Endothelial cell of umbilical vein (primary cell): ENCODE results near the gene CORO7.

ENCODE experiments used
- CTCF ChIP-seq, 2 donors: IDR thresholded peaks; 1 replicate in 1 of 2; 2 replicates in 1 of 2; pipeline ENCODE4 v1.5.1; 2011; ENCODE audit warnings: low read length in 2 of 2, mild to moderate bottlenecking in 2 of 2, moderate library complexity in 2 of 2, control low read depth in 1 of 2, inconsistent platforms in 1 of 2, low read depth in 1 of 2; ENCODE audit not compliant: insufficient read depth in 1 of 2; ENCODE audit errors: extremely low read depth in 1 of 2
- EZH2 ChIP-seq: IDR thresholded peaks from 2 replicates; pipeline ENCODE4 v1.6.1; 2012; ENCODE audit warnings: borderline replicate concordance, low read depth, mild to moderate bottlenecking, moderate library complexity, low read length, inconsistent platforms; ENCODE audit not compliant: severe bottlenecking
- FOS ChIP-seq: IDR thresholded peaks from 2 replicates; pipeline ENCODE4 v1.6.1; 2011; ENCODE audit warnings: mild to moderate bottlenecking, low read length, moderate library complexity, borderline replicate concordance; ENCODE audit not compliant: insufficient read depth
- GATA2 ChIP-seq: IDR thresholded peaks from 2 replicates; pipeline ENCODE4 v1.7.0; 2011; ENCODE audit warnings: low read depth, mild to moderate bottlenecking, moderate library complexity, mixed read lengths, low read length; ENCODE audit not compliant: insufficient read length, insufficient read depth
- MAX ChIP-seq: IDR thresholded peaks from 2 replicates; pipeline ENCODE4 v1.6.1; 2011; ENCODE audit not compliant: insufficient read depth, insufficient read length
- MYC ChIP-seq: IDR thresholded peaks from one replicate; pipeline ENCODE4 v1.6.1; 2011; ENCODE audit warnings: mild to moderate bottlenecking, low read depth, low read length
- POLR2A ChIP-seq: IDR thresholded peaks from 2 replicates; pipeline ENCODE4 v1.6.1; 2012; ENCODE audit warnings: low read depth, mild to moderate bottlenecking, control low read depth, low read length
- POLR2AphosphoS5 ChIP-seq: IDR thresholded peaks from 2 replicates; pipeline ENCODE4 v1.6.1; 2012; ENCODE audit warnings: low read depth, mild to moderate bottlenecking, control low read depth, low read length, moderate library complexity; ENCODE audit not compliant: insufficient read depth

DNA sequence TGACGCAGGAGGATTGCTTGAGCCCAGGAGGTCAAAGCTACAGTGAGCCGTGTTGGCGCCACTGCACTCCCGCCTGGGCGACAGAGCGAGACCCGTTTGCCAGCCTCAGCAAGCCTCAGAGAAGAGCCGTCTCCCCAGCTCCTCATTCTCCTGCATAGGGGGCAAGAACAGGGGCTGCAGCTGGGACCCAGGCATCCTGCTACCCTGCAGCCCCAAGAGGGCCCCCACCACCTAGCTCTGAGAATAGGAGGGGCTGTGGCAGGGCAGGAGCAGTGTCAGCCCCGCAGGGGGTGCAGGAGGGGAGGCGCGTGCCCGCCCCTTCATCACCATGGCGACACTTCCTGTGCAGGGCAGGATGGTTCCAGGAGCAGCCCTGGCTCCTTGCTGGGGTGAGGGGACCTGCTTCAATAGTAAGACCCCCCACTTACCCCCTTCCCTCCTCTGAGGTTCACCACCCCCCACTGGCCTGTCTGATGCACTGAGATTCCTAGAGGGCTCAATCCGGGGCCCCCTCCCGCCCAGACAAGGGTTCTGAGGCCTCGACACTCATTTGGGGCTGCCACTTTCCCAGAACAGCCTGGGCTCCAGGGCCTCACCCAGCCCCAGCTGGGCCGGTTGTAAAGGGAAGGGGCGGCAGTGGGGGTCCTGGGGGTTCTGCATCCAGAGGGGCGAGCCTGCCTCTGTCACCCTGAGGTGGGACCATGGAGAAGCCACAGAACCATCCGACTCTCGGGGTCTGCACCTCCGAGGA lies 24.6 kb downstream of the CORO7 start:
- TF ChIP-seq MAX: no peak
- TF ChIP-seq CTCF (IDR thresholded peaks at IDR 0.05; ENCODE audit: extremely low read depth in 1 of 2, insufficient read depth in 1 of 2, low read depth in 1 of 2, low read length in 2 of 2): no peak
- no peak for TF ChIP-seq POLR2AphosphoS5
- TF ChIP-seq EZH2: no peak
- TF ChIP-seq POLR2A: no peak
- no peak for TF ChIP-seq FOS
- no peak for TF ChIP-seq MYC
- TF ChIP-seq GATA2: no peak
